M059J (cell line): ENCODE data around the gene USP34. TPM values are rescaled to one million over a fixed set of nuclear protein-coding genes. Genes with fewer than 3 reads are reported as not detected.
"Not testable (repeated sequence)": the region's sequence is repeated elsewhere in the genome, so short reads cannot be mapped to it uniquely, and the experiment has no call there.

Source experiments
- DNase-seq: peaks from one replicate; pipeline ENCODE4 v3.0.0-alpha.2; 2012; ENCODE audit warnings: low read depth
- total RNA-seq: library from RNA; depleted of rRNA; stranded (reverse); fragments of >200 nt; shearing (Covaris generic); gene quantifications from 2 replicates; pipeline ENCODE4 v1.2.3, GENCODE V29; 2014; rRNA removed

USP34 gene
- total RNA-seq, 1 experiment from 2014 or later: 60.7 TPM

- no peak for DNase-seq
Measured at GRCh38 chr2:61157371-61158003, 313.4 kb downstream of the USP34 start.

- peak; percentile 58 for DNase-seq
Measured at GRCh38 chr2:61151436-61151835, 319.5 kb downstream of the USP34 start.

DNA sequence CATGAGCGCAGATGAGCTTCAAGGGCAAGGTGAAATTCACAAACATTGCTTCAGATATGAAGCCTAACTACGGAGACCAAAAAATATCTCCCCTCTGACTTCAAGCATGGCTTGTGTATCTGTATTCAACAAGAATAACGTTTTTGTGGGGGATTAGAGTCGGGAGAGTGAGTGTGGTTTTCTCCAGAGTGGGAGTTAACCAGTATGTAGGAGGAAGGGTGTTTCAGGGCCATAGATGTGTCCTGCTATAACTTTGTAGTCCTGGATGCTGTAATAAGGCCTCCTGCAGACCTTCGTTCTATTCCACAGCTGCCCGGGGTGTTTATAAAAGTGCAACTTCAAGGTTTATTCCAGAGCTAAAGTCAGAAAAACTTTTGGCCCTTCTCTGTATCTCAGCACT is 321.8 kb downstream of the USP34 start:
- no peak for DNase-seq

DNA sequence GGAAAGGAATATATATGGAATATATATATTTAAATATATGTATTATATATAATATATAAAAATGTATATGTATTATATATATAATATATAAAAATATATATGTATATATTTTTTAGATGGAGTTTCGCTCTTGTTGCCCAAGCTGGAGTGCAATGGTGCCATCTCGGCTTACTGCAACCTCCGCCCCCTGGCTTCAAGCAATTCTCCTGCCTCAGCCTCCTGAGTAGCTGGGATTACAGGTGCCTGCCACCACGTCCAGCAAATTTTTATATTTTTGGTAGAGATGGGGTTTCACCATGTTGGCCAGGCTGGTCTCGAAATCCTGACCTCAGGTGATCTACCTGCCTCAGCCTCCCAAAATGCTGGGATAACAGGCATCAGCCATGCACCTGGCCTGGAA is 322.8 kb downstream of the USP34 start:
- not testable (repeated sequence) for DNase-seq

GRCh38 chr2:61145990-61146389 is 324.9 kb downstream of the USP34 start:
- no peak for DNase-seq

- peak; percentile 97 for DNase-seq
Measured at GRCh38 chr2:61144697-61145268, 326.1 kb downstream of the USP34 start.

DNA sequence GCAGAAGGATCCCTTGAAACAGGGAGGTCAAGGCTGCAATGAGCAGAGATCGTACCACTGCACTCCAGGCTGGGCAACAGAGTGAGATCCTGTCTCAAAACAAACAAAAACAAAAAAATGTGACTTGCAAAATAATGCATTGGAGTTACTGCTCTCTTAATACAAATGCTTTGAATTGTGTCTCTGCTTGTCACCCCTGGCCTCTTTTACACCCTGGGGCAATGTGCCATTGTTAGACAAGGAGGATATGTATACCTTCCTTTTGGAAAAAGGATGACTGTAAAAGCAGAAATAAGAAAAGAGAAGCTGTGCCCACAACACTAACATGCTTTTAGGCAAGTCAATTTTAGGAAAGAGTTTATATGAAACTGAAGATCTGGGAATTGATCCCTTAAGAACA is 329.7 kb downstream of the USP34 start:
- DNase-seq: peak; percentile 5

- no peak for DNase-seq
Measured at GRCh38 chr2:61138859-61139258, 332.0 kb downstream of the USP34 start.

Other genes starting within 250 kb of the USP34 start
- 134 and 210 TPM in 2 replicates for gene XPO1, start 67.3 kb upstream of the USP34 start, total RNA-seq